GM11168 (cell line): ENCODE measurements around the gene INO80E.
"Not testable (repeated sequence)": the region's sequence is repeated elsewhere in the genome, so short reads cannot be mapped to it uniquely, and the experiment has no call there.

Source experiments
- in situ Hi-C: fragments of 300-500 bp; cut with MboI; formaldehyde crosslinking; loops from one replicate; pipeline ENCODE4 v1.12.0; 2022; ENCODE audit warnings: low sequenced_read_pairs; ENCODE audit not compliant: unreplicated experiment

The INO80E gene

GRCh38 chr16:29995911-29996765 is at the start of gene INO80E:
TSS of gene INO80E (plus strand) at chr16:29996241. CDS start at chr16:29996311, 70 bp downstream.
- in situ Hi-C loops, result no loop called here

GRCh38 chr16:29947897-29948296 is 48.1 kb upstream of the INO80E start:
- in situ Hi-C loops, result no loop called here

- in situ Hi-C loops, result no loop called here
These were observed 45.1 kb upstream of the INO80E start for GRCh38 chr16:29950806-29951461.

GRCh38 chr16:29951625-29952365 is 44.2 kb upstream of the INO80E start:
- in situ Hi-C loops, result no loop called here

- in situ Hi-C loops, result no loop called here
These were observed 37.3 kb upstream of the INO80E start for GRCh38 chr16:29958756-29959155.

GRCh38 chr16:29959293-29959692 is 36.7 kb upstream of the INO80E start:
- in situ Hi-C loops, result no loop called here

- in situ Hi-C loops, result not testable (repeated sequence)
These were observed 36.2 kb upstream of the INO80E start for GRCh38 chr16:29959821-29960220.

- in situ Hi-C loops, result no loop called here
These were observed 34.9 kb upstream of the INO80E start for GRCh38 chr16:29961127-29961478.

- in situ Hi-C loops, result no loop called here
These were observed 34.3 kb upstream of the INO80E start, which contains the start of gene TMEM219 for GRCh38 chr16:29961479-29962343. TSS of gene TMEM219 (plus strand) at chr16:29962079. CDS start at chr16:29963144, 1,065 bp downstream.

- in situ Hi-C loops, result no loop called here
These were observed 33.6 kb upstream of the INO80E start for GRCh38 chr16:29962344-29962994.

- in situ Hi-C loops, result no loop called here
These were observed 32.9 kb upstream of the INO80E start for GRCh38 chr16:29963021-29963743.

- in situ Hi-C loops, result no loop called here
These were observed 27.8 kb upstream of the INO80E start for GRCh38 chr16:29968205-29968604.

GRCh38 chr16:29971304-29971703 is 24.7 kb upstream of the INO80E start:
- in situ Hi-C loops, result no loop called here

GRCh38 chr16:29972500-29972899 is 23.5 kb upstream of the INO80E start:
- in situ Hi-C loops, result no loop called here

GRCh38 chr16:29972992-29973383 is 23.1 kb upstream of the INO80E start:
- in situ Hi-C loops, result no loop called here

- in situ Hi-C loops, result no loop called here
These were observed 22.4 kb upstream of the INO80E start, which contains the start of gene TAOK2 for GRCh38 chr16:29973384-29974246. TSS of gene TAOK2 (plus strand) at chr16:29973868. CDS start at chr16:29977773, 3,905 bp downstream.

- in situ Hi-C loops, result no loop called here
These were observed 21.5 kb upstream of the INO80E start for GRCh38 chr16:29974291-29975133.
